ENCODE measurements around the gene RTF2.

RTF2 gene

DNA sequence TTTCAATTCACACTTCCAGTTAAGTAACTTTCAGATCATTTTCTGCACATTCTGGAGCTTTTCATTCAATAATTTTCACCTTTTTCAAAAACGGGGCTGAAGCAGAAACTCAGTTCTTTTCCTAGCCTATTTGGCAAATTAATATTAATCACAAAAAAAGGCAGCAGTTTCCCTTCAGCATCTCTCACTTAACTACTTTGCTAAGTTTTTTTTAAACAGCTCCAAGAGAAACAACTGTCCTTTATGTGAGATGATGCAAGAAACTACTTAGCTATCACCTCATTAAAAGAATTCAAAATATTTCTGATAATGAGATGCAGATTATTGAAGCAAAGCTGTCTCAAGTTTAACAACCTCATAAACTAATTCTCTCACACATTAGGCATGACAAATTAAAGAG is 44.5 kb upstream of the RTF2 start:
- in situ Hi-C loops (cut with HindIII; ENCODE audit: low sequenced_read_pairs), result no loop called here
- TF ChIP-seq, protein P1, sequence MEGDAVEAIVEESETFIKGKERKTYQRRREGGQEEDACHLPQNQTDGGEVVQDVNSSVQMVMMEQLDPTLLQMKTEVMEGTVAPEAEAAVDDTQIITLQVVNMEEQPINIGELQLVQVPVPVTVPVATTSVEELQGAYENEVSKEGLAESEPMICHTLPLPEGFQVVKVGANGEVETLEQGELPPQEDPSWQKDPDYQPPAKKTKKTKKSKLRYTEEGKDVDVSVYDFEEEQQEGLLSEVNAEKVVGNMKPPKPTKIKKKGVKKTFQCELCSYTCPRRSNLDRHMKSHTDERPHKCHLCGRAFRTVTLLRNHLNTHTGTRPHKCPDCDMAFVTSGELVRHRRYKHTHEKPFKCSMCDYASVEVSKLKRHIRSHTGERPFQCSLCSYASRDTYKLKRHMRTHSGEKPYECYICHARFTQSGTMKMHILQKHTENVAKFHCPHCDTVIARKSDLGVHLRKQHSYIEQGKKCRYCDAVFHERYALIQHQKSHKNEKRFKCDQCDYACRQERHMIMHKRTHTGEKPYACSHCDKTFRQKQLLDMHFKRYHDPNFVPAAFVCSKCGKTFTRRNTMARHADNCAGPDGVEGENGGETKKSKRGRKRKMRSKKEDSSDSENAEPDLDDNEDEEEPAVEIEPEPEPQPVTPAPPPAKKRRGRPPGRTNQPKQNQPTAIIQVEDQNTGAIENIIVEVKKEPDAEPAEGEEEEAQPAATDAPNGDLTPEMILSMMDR (IDR thresholded peaks at IDR 0.05; ENCODE audit: low read depth, low read length), result no peak
- H3K4me3 ChIP-seq (ENCODE audit: low read depth, low read length), result no peak overlapping the region
- no peak for DNase-seq (ENCODE audit: low read depth, low spot score)

GRCh38 chr20:56424931-56425330 is 43.5 kb upstream of the RTF2 start:
- TF ChIP-seq, protein P1 (IDR thresholded peaks at IDR 0.05; ENCODE audit: low read depth, low read length), result no peak
- DNase-seq (ENCODE audit: low read depth, low spot score), result no peak
- in situ Hi-C loops (cut with HindIII; ENCODE audit: low sequenced_read_pairs), result no loop called here
- no peak overlapping the region for H3K4me3 ChIP-seq (ENCODE audit: low read depth, low read length)

DNA sequence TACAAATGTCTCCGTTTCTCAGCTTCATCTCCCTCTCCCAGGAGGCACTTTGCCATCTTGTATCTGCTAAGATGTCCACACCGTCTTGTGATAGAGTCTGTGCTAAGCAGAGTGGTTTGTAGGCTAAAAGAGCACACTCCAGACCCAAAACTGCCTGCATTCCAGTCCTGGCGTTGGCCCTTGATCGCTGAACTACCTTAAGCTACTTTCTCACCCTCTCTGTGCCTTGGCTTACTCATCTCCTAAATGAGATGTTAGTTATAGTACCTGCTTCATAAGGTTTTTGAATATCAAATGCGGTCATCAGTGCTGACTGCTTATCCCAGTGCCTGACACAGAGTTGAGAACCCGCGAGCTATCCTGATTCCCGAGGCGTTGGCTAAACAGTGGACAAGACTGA is 42.4 kb upstream of the RTF2 start:
- TF ChIP-seq, protein P1 (IDR thresholded peaks at IDR 0.05; ENCODE audit: low read depth, low read length), result no peak
- no peak overlapping the region for H3K4me3 ChIP-seq (ENCODE audit: low read depth, low read length)
- DNase-seq (ENCODE audit: low read depth, low spot score), result no peak
- in situ Hi-C loops (cut with HindIII; ENCODE audit: low sequenced_read_pairs), result no loop called here

DNA sequence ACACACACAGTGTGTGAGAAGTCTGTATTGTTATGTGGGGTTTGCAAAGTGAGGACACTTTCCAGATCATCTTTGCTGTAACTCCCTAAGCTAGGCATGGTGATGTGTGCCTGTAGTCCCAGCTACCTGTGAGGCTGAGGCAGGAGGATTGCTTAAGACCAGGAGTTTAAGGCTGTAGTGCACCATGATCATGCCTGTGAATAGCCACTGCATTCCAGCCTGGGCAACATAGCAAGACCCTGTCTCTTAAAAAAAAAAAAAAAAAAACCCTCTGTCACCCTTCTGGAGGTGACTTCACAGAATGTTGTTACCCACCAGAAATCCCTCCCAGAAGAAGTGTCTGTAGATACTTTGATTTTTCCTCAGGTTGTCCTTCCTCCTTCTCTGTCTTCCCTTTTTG is 41.5 kb upstream of the RTF2 start:
- in situ Hi-C loops (cut with HindIII; ENCODE audit: low sequenced_read_pairs), result no loop called here

DNA sequence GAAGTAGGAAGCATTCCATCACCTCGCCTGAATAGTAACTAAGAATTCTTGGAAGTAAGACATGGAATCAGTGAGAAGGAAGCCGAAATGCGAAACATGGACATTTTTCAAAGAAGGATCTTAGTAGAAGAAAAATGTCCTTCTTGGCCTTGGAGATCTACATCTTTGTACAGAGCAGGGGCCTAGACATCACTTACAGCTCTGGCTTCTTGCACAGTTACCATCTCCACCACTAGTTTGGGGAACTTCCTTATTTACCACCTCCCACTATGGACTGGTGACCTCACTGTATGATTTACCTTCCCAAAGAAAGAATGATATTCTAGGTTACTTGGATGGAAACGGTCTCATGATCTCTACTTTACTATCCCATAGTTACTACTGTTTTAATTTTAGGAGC is 40.6 kb upstream of the RTF2 start:
- DNase-seq (ENCODE audit: low read depth, low spot score), result no peak
- in situ Hi-C loops (cut with HindIII; ENCODE audit: low sequenced_read_pairs), result no loop called here
- no peak overlapping the region for H3K4me3 ChIP-seq (ENCODE audit: low read depth, low read length)
- TF ChIP-seq, protein P1 (IDR thresholded peaks at IDR 0.05; ENCODE audit: low read depth, low read length), result no peak

More for the DNA sequence above, 41.5 kb upstream of the RTF2 start:
- DNase-seq (ENCODE audit: low read depth, low spot score), result no peak
- TF ChIP-seq, protein P1 (IDR thresholded peaks at IDR 0.05; ENCODE audit: low read depth, low read length), result no peak
- H3K4me3 ChIP-seq (ENCODE audit: low read depth, low read length), result no peak overlapping the region

GRCh38 chr20:56428410-56428809 is 40.0 kb upstream of the RTF2 start:
- no peak overlapping the region for H3K4me3 ChIP-seq (ENCODE audit: low read depth, low read length)
- DNase-seq (ENCODE audit: low read depth, low spot score), result no peak
- in situ Hi-C loops (cut with HindIII; ENCODE audit: low sequenced_read_pairs), result no loop called here
- TF ChIP-seq, protein P1 (IDR thresholded peaks at IDR 0.05; ENCODE audit: low read depth, low read length), result no peak

DNA sequence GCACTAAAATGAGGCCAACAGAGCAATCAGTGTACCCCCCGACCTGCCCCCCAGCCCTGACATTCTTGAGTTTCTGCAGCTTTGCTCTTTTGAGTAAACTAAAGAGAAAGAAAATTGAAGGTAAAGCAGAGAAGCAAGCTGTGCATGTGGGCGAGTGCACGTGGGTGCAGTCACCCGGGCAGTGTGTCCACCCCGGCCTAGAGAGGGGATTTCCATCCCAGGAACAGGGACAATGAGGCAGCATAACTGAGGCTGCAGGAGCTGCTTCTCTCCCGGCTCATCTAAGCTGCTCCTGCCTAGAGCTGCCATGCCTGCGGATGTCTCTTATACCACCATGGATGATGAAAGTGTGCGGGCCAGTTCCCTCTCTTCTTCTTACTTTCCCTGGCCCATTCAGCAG is 39.5 kb upstream of the RTF2 start:
- H3K4me3 ChIP-seq (ENCODE audit: low read depth, low read length), result no peak overlapping the region
- in situ Hi-C loops (cut with HindIII; ENCODE audit: low sequenced_read_pairs), result no loop called here
- no peak for DNase-seq (ENCODE audit: low read depth, low spot score)
- TF ChIP-seq, protein P1 (IDR thresholded peaks at IDR 0.05; ENCODE audit: low read depth, low read length), result no peak

Data from astrocyte of the spinal cord (primary cell).